GM23338 (cell line): ENCODE results near the gene NFIB. TPM values are rescaled to one million over a fixed set of nuclear protein-coding genes. Genes with fewer than 3 reads are reported as not detected.

Source experiments
- ATAC-seq: fragments of 200-7000 bp; cut with Tn5 transposase; 3 replicates; pipeline ENCODE4 v1.9.1; 2020
- DNase-seq: peaks from one replicate; pipeline ENCODE4 v3.0.0-alpha.2; 2015; ENCODE audit warnings: low spot score
- H2AFZ ChIP-seq: fragments of 200-600 bp; sonication (generic); 2 replicates; pipeline ENCODE4 v1.8.0; 2016; ENCODE audit warnings: antibody characterized with exemption, mild to moderate bottlenecking, moderate library complexity
- H3F3A ChIP-seq: fragments of 200-600 bp; sonication (generic); replicated peaks from 2 replicates; pipeline ENCODE4 v1.8.0; 2017; ENCODE audit warnings: antibody characterized with exemption, mixed run types, low read depth
- H3K27ac ChIP-seq: fragments of 200-600 bp; sonication (generic); 2 replicates; pipeline ENCODE4 v1.6.1; 2016; ENCODE audit warnings: low read depth
- H3K27me3 ChIP-seq: fragments of 200-600 bp; sonication (generic); 2 replicates; pipeline ENCODE4 v1.8.0; 2016; ENCODE audit warnings: mild to moderate bottlenecking, mixed run types, moderate library complexity; ENCODE audit not compliant: insufficient read depth
- H3K36me3 ChIP-seq: fragments of 200-600 bp; sonication (generic); 2 replicates; pipeline ENCODE4 v1.8.0; 2016; ENCODE audit warnings: mild to moderate bottlenecking; ENCODE audit not compliant: insufficient read depth
- H3K4me1 ChIP-seq: fragments of 200-600 bp; sonication (generic); 2 replicates; pipeline ENCODE4 v1.8.0; 2016; ENCODE audit warnings: mild to moderate bottlenecking, moderate library complexity; ENCODE audit not compliant: insufficient read depth
- H3K4me2 ChIP-seq: fragments of 200-600 bp; sonication (generic); 2 replicates; pipeline ENCODE4 v1.7.1; 2017; ENCODE audit warnings: mixed run types
- H3K4me3 ChIP-seq: fragments of 200-600 bp; sonication (generic); 2 replicates; pipeline ENCODE4 v1.6.1; 2016; ENCODE audit warnings: mixed run types
- H3K79me2 ChIP-seq: fragments of 200-600 bp; sonication (generic); replicated peaks from 2 replicates; pipeline ENCODE4 v1.8.0; 2017; ENCODE audit warnings: mild to moderate bottlenecking; ENCODE audit not compliant: insufficient read depth
- H3K9me2 ChIP-seq: fragments of 200-600 bp; sonication (generic); 2 replicates; pipeline ENCODE4 v1.8.0; 2017; ENCODE audit not compliant: insufficient read depth
- H4K20me1 ChIP-seq: fragments of 200-600 bp; sonication (generic); replicated peaks from 2 replicates; pipeline ENCODE4 v1.8.0; 2017; ENCODE audit warnings: mild to moderate bottlenecking; ENCODE audit not compliant: insufficient read depth
- H3K27ac Mint-ChIP-seq: 2 replicates; pipeline ENCODE4 v1.8.0; 2020; ENCODE audit warnings: inconsistent platforms, mild to moderate bottlenecking, moderate library complexity, mixed read lengths
- H3K27me3 Mint-ChIP-seq: 3 replicates; pipeline ENCODE4 v1.8.0; 2022; ENCODE audit warnings: low read depth, mild to moderate bottlenecking, moderate library complexity, mixed read lengths, inconsistent platforms; ENCODE audit not compliant: insufficient read depth, poor library complexity
- H3K36me3 Mint-ChIP-seq: 3 replicates; pipeline ENCODE4 v1.8.0; 2021; ENCODE audit warnings: low read depth, mild to moderate bottlenecking, inconsistent platforms, moderate library complexity, mixed read lengths
- H3K4me1 Mint-ChIP-seq: 3 replicates; pipeline ENCODE4 v1.8.0; 2020; ENCODE audit warnings: mild to moderate bottlenecking, inconsistent platforms, mixed read lengths
- H3K4me3 Mint-ChIP-seq: 3 replicates; pipeline ENCODE4 v1.8.0; 2021; ENCODE audit warnings: moderate library complexity, mild to moderate bottlenecking, inconsistent platforms, mixed read lengths
- H3K9me3 Mint-ChIP-seq: 3 replicates; pipeline ENCODE4 v1.8.0; 2020; ENCODE audit warnings: moderate library complexity, mild to moderate bottlenecking, inconsistent platforms, mixed read lengths
- CTCF ChIP-seq, 2 experiments: fragments of 200-600 bp in 1 of 2; sonication (generic) in 1 of 2; conservative IDR thresholded peaks; 2 replicates each; pipeline versions ENCODE4 v1.5.1 to v1.6.1; 2016 to 2017; ENCODE audit warnings: antibody characterized with exemption in 2 of 2, low read depth in 2 of 2, mild to moderate bottlenecking in 2 of 2, moderate library complexity in 1 of 2
- ZNF462 ChIP-seq: fragments of 250-450 bp; sonication (Bioruptor Pico); IDR thresholded peaks from 2 replicates; pipeline ENCODE4 v1.5.0; 2020; ENCODE audit warnings: mild to moderate bottlenecking, moderate library complexity
- polyA plus RNA-seq: library from polyadenylated mRNA; unstranded; fragments of >200 nt; fragmentation: Nextera tagmentation; extraction: Ambion mirVana; gene quantifications from 2 replicates; pipeline ENCODE4 v1.2.1, GENCODE V29; 2016
- total RNA-seq: library from RNA; depleted of rRNA; stranded (reverse); fragments of >200 nt; shearing (Covaris generic); gene quantifications from 2 replicates; pipeline ENCODE4 v1.2.3, GENCODE V29; 2014

The NFIB gene
- total and polyA plus RNA-seq, 2 experiments from 2014 or later, result 3.9 to 4.7 TPM

GRCh38 chr9:14066831-14067230 lies 247.1 kb downstream of the NFIB start (continued):
- no peak for TF ChIP-seq ZNF462 (CRISPR knock-in tag)

GRCh38 chr9:14066032-14066431 lies 247.9 kb downstream of the NFIB start:
- no peaks in the 10 kb centered on the region for H3F3A ChIP-seq
- H3K4me3 ChIP-seq, result no peak overlapping the region
- no peaks in the 10 kb centered on the region for H4K20me1 ChIP-seq
- H3K4me1 ChIP-seq, result no peaks in the 10 kb centered on the region
- H3K36me3 Mint-ChIP-seq, result no peaks in the 10 kb centered on the region
- H3K4me1 Mint-ChIP-seq, result no peaks in the 10 kb centered on the region
- H3K36me3 ChIP-seq, result no peaks in the 10 kb centered on the region
- TF ChIP-seq CTCF (conservative IDR thresholded peaks at IDR 0.05; ENCODE audit: low read depth in 2 of 2), result no peak
- ATAC-seq (no peak), DNase-seq (no peak)
- H3K27ac ChIP-seq, result no peak overlapping the region
- H3K27ac Mint-ChIP-seq, result no peak overlapping the region
- H3K9me2 ChIP-seq, result 0 out of 2 replicates have a peak, but pooled peaks cover 13% of the 10 kb centered on the region
- H3K79me2 ChIP-seq, result no peaks in the 10 kb centered on the region
- H3K4me3 Mint-ChIP-seq, result no peak overlapping the region
- H3K9me3 Mint-ChIP-seq, result no peaks in the 10 kb centered on the region
- H2AFZ ChIP-seq, result no peak overlapping the region
- H3K4me2 ChIP-seq, result no peak overlapping the region
- no peaks in the 10 kb centered on the region for H3K27me3 Mint-ChIP-seq
- no peaks in the 10 kb centered on the region for H3K27me3 ChIP-seq
